HG02870 (cell line): ENCODE results near the gene TMEM198.
A peak's percentile ranks its signal among the peaks of the same experiment; 100 is the strongest.

Experiments used
- ATAC-seq: cut with Tn5 transposase; IDR thresholded peaks from one replicate; pipeline ENCODE4 v1.9.1; 2021; ENCODE audit warnings: mild to moderate bottlenecking, moderate library complexity; ENCODE audit not compliant: unreplicated experiment

The TMEM198 gene

GRCh38 chr2:219543596-219544358 is at the start of gene TMEM198, which contains the start of gene CHPF:
TMEM198 (plus strand) TSS chr2:219544028; CDS start chr2:219544728, 700 bp downstream.
CHPF (minus strand) TSS chr2:219543809; CDS start chr2:219543538, 271 bp downstream.
- peak; percentile 72 for ATAC-seq

- no peak for ATAC-seq
Measured at GRCh38 chr2:219494952-219495530, 48.8 kb upstream of the TMEM198 start.

GRCh38 chr2:219495531-219496122 is 48.2 kb upstream of the TMEM198 start:
- ATAC-seq, result no peak

DNA sequence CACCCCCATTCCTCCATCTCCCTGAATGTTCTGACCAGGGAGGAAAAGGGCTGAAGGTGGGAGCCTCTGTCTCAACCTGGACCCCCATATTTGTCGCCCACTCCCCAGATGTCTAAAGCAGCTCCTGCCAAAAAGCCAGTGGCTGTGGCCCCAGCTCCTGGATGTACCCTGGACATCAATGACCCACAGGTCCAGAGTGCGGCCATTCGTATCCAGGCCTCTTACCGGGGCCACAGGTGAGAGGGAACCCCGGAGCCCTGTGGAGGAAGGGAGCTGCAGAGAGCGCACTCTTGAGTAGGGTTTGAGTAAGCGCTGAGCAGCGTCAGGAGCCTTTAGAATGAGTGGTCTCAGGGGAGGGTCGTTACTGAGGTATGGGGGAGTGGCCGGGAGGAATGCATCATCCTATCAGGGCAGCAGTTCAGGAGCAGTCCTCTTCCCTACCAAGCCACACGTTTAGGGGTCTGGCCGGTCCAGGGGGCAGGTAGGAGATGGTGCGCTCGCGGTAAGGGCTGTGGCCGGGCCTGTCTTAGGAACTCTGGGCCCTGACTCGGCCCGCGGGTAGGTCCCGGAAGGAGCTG is 47.5 kb upstream of the TMEM198 start:
- ATAC-seq, result no peak

GRCh38 chr2:219496825-219497494 is 46.9 kb upstream of the TMEM198 start:
- no peak for ATAC-seq

DNA sequence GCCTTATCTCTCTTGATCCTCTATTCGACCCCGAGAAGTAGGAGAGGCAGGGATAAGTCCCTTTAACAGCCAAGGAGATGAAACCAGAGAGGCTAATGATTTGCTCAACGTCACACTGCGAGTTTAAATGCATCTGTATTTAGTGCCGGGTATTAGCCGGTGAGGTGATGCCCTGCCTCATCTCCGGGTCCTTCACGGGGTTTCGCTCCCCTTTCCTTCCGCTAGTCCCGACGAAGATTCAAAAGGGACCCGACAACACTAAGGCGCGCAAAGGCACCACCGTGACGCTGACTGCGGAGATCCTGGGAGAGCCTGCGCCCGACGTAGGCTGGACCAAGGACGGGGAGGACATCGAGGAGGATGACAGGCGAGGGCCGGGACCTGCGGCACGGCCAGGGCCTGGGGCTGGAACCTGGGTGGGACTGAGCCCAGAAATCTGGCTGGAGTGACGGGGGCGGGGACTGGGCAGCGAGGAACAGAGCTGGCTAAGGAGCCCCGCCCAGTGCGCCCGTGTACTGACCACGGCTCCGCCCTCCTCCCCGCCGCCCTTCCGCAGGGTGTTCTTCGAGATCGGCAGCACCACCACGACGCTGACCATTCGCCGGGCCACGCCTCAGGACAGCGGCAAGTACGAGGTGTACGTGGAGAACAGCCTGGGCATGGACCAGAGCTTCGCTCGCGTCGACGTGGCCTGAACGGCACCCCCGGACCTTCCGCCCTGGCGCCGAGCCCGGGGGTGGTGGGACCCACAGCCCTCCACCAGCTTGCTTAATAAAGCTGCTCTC is 46.1 kb upstream of the TMEM198 start:
- ATAC-seq, result no peak

GRCh38 chr2:219498280-219499057 is 45.4 kb upstream of the TMEM198 start, which contains the start of gene GMPPA:
GMPPA (plus strand) TSS chr2:219498891; CDS start chr2:219499976, 1,085 bp downstream.
- peak; percentile 95 for ATAC-seq

- ATAC-seq, result peak; percentile 0
Measured at GRCh38 chr2:219499058-219499307, 44.8 kb upstream of the TMEM198 start.

GRCh38 chr2:219499555-219499954 is 44.3 kb upstream of the TMEM198 start:
- no peak for ATAC-seq

GRCh38 chr2:219500135-219500534 is 43.7 kb upstream of the TMEM198 start:
- ATAC-seq, result no peak

- ATAC-seq, result no peak
Measured at GRCh38 chr2:219501849-219502248, 42.0 kb upstream of the TMEM198 start.

GRCh38 chr2:219502618-219503017 is 41.2 kb upstream of the TMEM198 start:
- ATAC-seq, result no peak

- no peak for ATAC-seq
Measured at GRCh38 chr2:219505585-219505984, 38.2 kb upstream of the TMEM198 start.

DNA sequence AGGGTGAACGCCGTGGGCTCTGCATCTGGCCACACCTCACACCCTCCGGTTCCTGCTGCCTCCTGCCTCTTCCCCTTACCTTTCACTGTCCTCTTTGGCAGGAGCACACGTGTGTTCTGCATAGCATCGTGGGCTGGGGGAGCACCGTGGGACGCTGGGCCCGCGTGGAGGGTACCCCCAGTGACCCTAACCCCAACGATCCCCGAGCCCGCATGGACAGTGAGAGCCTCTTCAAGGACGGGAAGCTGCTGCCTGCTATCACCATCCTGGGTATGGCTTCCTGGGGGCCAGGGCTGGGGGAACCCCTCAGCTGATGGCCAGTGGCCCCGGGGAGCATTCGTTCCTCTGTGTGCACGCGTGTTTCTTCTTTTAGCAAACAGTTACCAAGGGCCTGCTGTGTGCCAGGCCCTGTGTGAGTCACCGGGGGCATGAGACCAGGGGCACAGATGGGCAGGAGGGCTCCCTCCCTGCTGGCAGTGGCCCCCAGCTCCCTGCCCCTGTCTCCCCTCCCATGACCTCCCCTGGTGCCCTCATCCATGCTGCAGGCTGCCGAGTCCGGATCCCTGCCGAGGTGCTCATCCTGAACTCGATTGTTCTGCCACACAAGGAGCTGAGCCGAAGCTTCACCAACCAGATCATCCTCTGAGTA is 37.6 kb upstream of the TMEM198 start:
- ATAC-seq, result no peak

- ATAC-seq, result no peak
Measured at GRCh38 chr2:219506802-219507526, 36.9 kb upstream of the TMEM198 start.

GRCh38 chr2:219507581-219508443 is 36.0 kb upstream of the TMEM198 start:
- no peak for ATAC-seq

DNA sequence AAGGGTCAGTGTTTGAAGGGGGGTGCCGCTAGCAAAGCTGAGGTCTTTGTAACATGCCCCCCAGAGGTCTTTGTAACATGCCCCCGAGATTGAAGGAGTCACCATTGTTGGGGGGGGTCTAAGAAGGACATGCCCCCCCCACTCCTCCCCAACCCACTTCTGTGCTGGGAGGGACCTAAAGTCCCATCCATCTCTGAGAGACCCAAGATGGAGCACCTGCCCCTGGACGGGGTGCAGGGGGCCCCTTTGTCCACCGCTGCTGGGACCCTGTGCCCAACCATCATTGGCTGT is 35.4 kb upstream of the TMEM198 start:
- ATAC-seq, result no peak
